GM20431 (cell line): ENCODE measurements around the gene HOXD3.

Experiments used
- in situ Hi-C: fragments of 300-500 bp; cut with MseI, MboI; formaldehyde crosslinking; loops from one replicate; pipeline ENCODE4 v1.15.0; 2020; ENCODE audit warnings: low sequenced_read_pairs; ENCODE audit not compliant: unreplicated experiment

The HOXD3 gene

DNA sequence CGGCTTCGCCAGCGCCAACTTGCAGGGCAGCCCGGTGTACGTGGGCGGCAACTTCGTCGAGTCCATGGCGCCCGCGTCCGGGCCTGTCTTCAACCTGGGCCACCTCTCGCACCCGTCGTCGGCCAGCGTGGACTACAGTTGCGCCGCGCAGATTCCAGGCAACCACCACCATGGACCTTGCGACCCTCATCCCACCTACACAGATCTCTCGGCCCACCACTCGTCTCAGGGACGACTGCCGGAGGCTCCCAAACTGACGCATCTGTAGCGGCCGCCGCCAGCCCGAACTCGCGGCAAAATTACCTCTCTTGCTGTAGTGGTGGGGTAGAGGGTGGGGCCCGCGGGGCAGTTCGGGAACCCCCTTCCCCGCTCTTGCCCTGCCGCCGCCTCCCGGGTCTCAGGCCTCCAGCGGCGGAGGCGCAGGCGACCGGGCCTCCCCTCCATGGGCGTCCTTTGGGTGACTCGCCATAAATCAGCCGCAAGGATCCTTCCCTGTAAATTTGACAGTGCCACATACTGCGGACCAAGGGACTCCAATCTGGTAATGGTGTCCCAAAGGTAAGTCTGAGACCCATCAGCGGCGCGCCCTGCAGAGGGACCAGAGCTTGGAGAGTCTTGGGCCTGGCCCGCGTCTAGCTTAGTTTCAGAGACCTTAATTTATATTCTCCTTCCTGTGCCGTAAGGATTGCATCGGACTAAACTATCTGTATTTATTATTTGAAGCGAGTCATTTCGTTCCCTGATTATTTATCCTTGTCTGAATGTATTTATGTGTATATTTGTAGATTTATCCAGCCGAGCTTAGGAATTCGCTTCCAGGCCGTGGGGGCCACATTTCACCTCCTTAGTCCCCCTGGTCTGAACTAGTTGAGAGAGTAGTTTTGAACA is 15.1 kb downstream of the HOXD3 start:
- in situ Hi-C loops = no loop called here

GRCh38 chr2:176172895-176173566 is 15.9 kb downstream of the HOXD3 start:
- in situ Hi-C loops = no loop called here

- in situ Hi-C loops = no loop called here
These were observed 16.7 kb downstream of the HOXD3 start for GRCh38 chr2:176173567-176174381.

DNA sequence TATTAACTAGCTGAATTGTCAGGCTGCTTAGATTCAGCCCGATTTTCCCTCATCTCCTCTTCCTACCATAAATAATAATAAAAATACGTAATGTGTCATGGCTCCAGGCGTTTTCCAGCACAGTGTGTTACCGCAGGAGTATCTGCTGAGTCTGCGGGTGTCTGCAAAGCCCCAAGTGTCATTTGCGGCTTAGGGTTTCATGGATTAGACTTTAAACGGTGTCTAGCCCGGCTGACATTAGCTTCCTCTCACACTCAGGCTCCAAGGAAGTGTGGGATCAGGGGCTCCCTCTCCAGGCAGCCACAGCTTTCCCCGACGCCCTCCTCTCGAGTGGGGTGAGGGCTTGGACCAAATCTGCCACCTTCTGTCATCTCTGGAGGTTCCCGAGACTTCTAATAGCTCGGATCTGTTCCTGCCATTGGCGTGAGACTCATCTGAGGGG is 17.3 kb downstream of the HOXD3 start:
- in situ Hi-C loops = no loop called here

DNA sequence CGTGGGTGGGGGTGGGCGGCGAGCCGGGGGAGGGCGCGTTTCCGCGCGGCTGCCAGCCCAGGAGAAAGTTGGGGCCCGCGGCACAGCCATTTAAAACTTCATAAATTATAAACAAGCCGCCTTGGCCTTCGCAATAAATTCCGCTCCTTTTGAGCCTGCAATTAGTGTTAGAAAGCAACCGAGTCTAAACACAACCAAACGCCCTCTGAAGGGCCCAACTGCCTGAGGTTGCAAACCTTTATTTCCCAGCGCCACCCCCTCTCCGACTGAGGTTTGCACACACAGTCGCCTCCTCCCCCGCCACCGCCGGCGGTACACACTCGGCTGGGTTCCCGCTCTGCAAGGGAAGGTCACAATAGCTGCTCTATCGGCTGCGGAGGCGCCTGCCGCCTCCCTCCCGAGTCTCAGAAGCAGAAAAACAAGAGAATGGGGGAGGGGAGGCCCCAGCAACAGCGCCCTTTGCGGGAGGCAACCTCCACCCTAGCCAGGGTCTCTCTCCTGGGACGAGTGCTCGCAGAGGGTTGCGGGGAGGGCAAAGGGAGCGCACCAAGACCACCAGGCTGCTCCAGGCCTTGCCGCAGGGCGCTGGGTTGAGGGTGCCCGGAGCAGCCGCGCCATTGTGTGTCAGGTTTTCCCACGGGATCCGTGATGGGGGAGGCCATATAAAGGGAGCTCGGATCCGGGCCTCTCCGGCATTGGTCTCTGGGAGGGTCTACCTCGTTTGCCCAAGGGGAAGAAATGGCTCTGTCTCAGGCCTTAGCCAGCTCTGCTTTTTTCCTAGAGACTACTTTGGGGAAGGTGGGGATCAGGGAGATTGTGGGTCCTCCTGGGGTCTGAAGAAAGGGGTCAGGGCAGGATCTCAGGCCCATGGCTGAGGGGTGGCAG is 18.0 kb downstream of the HOXD3 start:
- in situ Hi-C loops = no loop called here

- in situ Hi-C loops = no loop called here
These were observed 18.9 kb downstream of the HOXD3 start for GRCh38 chr2:176175709-176176607.

GRCh38 chr2:176177580-176178037 is 20.5 kb downstream of the HOXD3 start:
- in situ Hi-C loops = no loop called here

- in situ Hi-C loops = no loop called here
These were observed 21.1 kb downstream of the HOXD3 start for GRCh38 chr2:176178038-176178756.

DNA sequence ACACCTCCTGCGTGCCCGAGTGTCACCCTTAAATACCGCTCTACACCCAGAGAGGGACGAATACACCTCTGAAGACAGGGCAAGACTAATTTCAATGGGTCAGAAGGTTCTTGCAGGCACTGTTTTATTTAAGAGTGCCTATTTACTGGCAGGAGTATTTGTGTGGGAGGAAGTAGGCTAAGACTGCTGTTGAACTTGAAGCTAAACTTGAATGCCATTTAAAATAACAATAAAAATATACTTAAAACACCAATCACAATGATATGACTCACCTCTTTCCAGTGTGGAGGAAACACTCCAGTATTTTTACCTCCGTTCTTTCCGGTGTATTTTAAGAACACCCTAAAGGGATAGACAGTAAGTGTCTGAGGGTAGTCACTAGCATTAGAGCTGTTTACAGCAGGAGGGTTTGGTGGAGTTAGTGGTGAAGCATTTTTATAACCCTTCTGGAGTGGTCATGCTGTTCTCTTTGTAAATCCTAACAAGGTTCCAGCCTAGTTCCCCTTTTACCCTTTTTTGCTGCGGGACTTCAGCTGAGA is 21.7 kb downstream of the HOXD3 start:
- in situ Hi-C loops = no loop called here

GRCh38 chr2:176181551-176181950 is 24.4 kb downstream of the HOXD3 start:
- in situ Hi-C loops = no loop called here

GRCh38 chr2:176182671-176183070 is 25.6 kb downstream of the HOXD3 start:
- in situ Hi-C loops = no loop called here

DNA sequence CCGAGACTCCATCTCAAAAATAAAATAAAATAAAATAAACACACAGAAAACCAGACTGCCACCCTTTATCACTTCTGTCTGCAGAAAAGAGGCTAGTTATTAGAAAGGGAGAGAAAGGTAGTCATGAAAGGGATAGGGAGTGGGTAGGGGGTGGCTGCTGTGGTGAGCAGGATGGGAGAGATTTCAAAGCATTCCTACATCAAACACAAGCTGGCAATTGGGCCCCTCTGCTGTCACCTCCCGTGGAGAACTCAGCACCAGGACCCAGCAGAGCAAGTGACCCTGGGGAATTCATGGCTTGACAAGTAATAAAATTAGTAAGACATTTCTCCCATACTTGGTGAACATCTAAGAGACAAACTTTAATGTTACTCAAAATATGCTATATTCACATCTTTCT is 27.6 kb downstream of the HOXD3 start:
- in situ Hi-C loops = no loop called here

DNA sequence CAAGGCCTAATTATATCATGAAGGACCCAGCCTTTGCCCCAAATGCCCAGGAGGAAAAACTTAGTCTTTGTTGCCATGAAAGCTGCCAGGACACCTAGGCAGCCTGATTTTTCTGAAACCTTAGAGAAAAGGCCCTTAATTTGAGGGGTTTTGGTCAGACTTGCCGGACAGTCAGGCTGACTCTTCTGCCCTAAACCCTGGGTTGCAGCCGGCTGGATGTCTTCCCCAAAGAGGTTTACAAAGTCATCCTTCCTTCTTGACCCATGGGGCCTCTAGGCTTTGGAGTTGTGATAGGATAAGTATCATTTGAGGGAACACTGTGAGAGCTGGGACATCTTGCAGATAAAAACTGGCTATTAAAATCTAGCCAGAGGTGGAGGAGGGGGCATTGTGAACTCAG is 28.9 kb downstream of the HOXD3 start:
- in situ Hi-C loops = no loop called here

DNA sequence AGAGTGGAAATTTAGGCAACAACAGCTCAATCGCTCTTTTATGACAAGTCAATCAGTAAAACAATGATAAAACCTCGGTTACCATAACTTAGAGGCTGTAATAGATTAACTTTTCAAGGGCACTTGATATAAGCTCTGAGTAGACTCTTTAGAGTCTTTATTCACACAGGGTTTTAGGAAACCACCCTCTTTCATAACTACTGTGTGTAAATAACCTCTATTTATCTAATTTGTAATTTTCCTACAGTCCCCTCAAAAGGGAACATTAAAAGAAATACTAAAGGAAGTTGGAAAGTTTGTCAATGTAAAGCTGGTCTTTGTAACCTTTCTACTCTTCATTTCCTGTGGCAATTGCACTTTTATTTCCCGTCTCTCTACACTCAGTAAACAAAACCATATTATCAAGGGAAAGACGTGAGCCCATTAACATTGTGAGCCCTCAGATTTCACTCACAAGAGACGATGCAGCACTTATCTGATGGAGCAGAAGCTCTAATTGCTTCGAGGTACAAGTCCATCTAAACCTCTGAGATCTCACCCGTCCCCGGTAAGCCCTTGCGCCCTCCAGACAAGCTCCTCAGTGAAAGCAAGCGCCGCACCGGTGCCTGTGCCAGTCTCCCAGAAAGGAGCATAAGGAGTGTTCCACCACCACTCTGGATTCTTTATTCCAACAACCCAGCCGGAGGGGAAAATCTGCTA is 30.2 kb downstream of the HOXD3 start:
- in situ Hi-C loops = no loop called here

DNA sequence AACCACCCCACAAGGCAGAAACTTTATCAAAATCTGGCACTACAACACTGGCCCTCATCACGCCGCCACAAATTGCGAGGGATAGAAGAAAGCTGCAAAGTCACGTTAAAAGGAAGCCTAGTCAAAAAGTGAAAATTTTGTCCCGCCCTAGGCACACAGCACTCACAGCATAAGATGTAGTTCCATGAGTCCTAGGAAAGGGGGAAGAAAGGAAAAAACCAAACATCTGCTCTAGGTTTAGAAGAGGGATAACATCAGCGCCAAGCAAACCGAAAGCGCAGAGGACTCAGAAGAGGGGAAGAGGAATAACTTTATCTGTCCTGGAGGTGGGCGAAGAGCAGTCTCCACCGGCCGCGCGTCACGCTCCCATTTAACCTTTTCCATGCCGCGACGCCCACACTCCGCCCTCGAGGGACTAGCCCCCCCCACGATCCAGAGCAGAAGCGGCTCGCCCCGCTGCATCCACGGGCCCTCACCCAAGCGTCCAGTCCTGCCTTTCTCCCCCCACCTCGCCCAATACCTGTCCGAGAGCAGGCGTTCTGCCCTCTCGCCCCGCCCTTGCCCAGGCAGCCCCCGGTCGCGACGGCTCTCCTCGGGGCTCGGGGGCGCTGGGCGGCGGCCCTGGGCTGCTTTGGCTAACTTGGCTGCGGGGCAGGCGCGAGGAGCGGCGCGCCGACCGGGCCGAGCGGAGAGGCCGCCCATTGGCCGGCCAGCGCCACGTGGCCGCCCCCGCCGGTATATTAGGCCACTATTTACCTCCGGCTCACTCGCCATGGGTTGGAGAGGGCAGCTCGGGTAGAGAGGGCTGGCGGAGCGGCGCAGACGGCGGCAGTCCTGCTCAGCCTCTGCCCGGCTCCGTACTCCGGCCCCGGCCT is 31.0 kb downstream of the HOXD3 start, which contains the start of gene HOXD1:
TSS of gene HOXD1 (plus strand) at position 770 of the 875 bp plus-strand sequence. CDS start 134 bp downstream, outside the sequence.
- in situ Hi-C loops = no loop called here
